Ascending aorta (tissue), 2 donors: ENCODE measurements around the gene ARL2BP. TPM values are rescaled to one million over a fixed set of nuclear protein-coding genes. Genes with fewer than 3 reads are reported as not detected.

ENCODE experiments used
- DNase-seq, 2 donors: peaks; one replicate each; pipeline ENCODE4 v3.0.0-alpha.2; 2019; ENCODE audit warnings: low spot score in 2 of 2
- H3K27ac ChIP-seq, 2 donors: fragments of 200-600 bp; sonication (generic); one replicate each; pipeline ENCODE4 v1.5.1; 2016 to 2017; ENCODE audit warnings: mild to moderate bottlenecking in 1 of 2
- H3K27me3 ChIP-seq: fragments of 200-600 bp; sonication (generic); one replicate; pipeline ENCODE4 v1.5.1; 2017
- H3K36me3 ChIP-seq, 2 donors: fragments of 200-600 bp; sonication (generic); one replicate each; pipeline ENCODE4 v1.5.1; 2016
- H3K4me1 ChIP-seq, 2 donors: fragments of 200-600 bp; sonication (generic); one replicate each; pipeline ENCODE4 v1.5.1; 2016 to 2017; ENCODE audit warnings: mild to moderate bottlenecking in 1 of 2
- H3K4me3 ChIP-seq, 2 donors: fragments of 200-600 bp; sonication (generic); one replicate each; pipeline ENCODE4 v1.5.1; 2016 to 2017; ENCODE audit warnings: mild to moderate bottlenecking in 1 of 2
- H3K9me3 ChIP-seq, 2 donors: fragments of 200-600 bp; sonication (generic); one replicate each; pipeline ENCODE4 v1.5.1; 2016
- CTCF ChIP-seq, 3 experiments: fragments of 200-600 bp in 2 of 3; fragments of 450-650 bp in 1 of 3; sonication (generic) in 2 of 3; IDR thresholded peaks; one replicate each; pipeline ENCODE4 v1.5.1; 2016 to 2019; ENCODE audit warnings: antibody characterized with exemption in 3 of 3, mild to moderate bottlenecking in 1 of 3, moderate library complexity in 1 of 3
- intact Hi-C: fragments of 100-400 bp; cut with DNase I; formaldehyde crosslinking; loops from one replicate; pipeline ENCODE4 v1.15.1; 2023
- total RNA-seq: library from RNA; depleted of rRNA; stranded (reverse); fragments of >200 nt; gene quantifications from one replicate; pipeline ENCODE4 v1.1.0, GENCODE V29; 2016

ARL2BP gene
- total RNA-seq, 1 donor from 2014 or later: 44.1 TPM

- peak; percentile 99 to 100 for DNase-seq
- TF ChIP-seq CTCF (IDR thresholded peaks at IDR 0.05): peak; percentile 93 to 99 (median 93)
- intact Hi-C loops: loop anchor here (1.0 to 10.0 kb wide), 9 partner anchors 55 to 673 kb away; partner anchors contain the start of genes ARL2BP, CPNE2, CX3CL1 and HERPUD1
- Histone ChIP-seq H3K4me1 (peaks cover 7 to 15% of the 10 kb centered on the region in 2 donors), H3K9me3 (no peaks in the 10 kb centered on the region), H3K27me3 (no peaks in the 10 kb centered on the region), H3K27ac (peak overlapping the region; percentile 94 to 95), H3K36me3 (no peaks in the 10 kb centered on the region), H3K4me3 (peak overlapping the region; percentile 50 to 66)
Measured at GRCh38 chr16:57300387-57301125, 55.5 kb downstream of the ARL2BP start.

DNA sequence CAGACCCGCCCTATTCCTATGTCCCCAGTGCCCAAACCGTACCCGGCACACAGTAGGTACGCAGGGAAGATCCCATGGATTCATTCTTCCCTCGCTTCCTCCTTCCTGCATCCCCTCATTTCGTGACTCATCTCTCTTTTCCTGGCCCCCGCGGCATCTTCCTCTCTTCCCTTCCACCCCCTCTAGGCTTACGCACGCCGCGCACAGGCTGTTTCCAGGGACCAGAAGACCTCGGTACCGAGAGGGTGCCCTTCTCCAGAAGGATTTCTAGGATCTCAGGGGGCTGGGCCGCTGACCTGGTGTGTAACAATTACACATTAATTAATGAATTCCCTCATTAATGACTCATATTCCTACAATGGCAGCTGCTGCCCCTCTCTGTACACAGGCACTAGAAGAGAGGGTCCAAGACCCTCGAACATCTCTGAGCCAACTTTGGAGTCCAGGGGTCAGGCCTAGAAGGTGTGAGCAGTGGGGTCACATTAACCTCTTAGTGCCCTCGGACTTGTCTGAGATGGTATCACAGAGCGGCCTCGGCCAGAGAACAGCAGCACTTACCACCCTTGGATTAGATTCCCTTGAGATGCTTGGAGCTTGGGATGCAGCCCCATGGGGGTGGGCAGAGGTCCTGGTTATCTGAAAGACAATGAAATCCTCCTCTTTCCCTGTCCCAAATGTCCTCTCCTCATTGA, 56.2 kb downstream of the ARL2BP start:
- Histone ChIP-seq H3K4me1 (peaks cover 7 to 22% of the 10 kb centered on the region in 2 donors), H3K9me3 (no peaks in the 10 kb centered on the region), H3K36me3 (no peaks in the 10 kb centered on the region), H3K27ac (peak overlapping the region; percentile 39 to 48), H3K4me3 (no peak overlapping the region), H3K27me3 (no peaks in the 10 kb centered on the region)
- peak in 1 of 2 donors; percentile 62 for DNase-seq
- intact Hi-C loops: loop anchor here (2.0 to 10.0 kb wide), 5 partner anchors 209 to 674 kb away; partner anchors contain the start of genes CPNE2, HERPUD1, KIFC3 and MT1E
- TF ChIP-seq CTCF (IDR thresholded peaks at IDR 0.05): no peak

Other genes with a start within 250 kb of the ARL2BP start
- 36.6 TPM for gene CPNE2, start 152.7 kb upstream of the ARL2BP start, total RNA-seq
- 32.6 TPM for gene PSME3IP1, start 59.2 kb upstream of the ARL2BP start, total RNA-seq
- 29.3 TPM for gene RSPRY1, start 58.9 kb upstream of the ARL2BP start, total RNA-seq
- 0.21 TPM for gene PLLP, start 39.4 kb downstream of the ARL2BP start, total RNA-seq
- not detected for gene CCL22, start 113.5 kb downstream of the ARL2BP start, total RNA-seq
- 251 TPM for gene CX3CL1, start 127.2 kb downstream of the ARL2BP start, total RNA-seq
- not detected for gene CCL17, start 159.5 kb downstream of the ARL2BP start, total RNA-seq
- 28.7 TPM for gene CIAPIN1, start 202.1 kb downstream of the ARL2BP start, total RNA-seq
- 35.7 TPM for gene COQ9, start 202.2 kb downstream of the ARL2BP start, total RNA-seq
- gene POLR2C, start 217.4 kb downstream of the ARL2BP start, total RNA-seq: 110 TPM
- 40.2 TPM for gene DOK4, start 241.2 kb downstream of the ARL2BP start, total RNA-seq